Heart right ventricle (tissue), 16 donors: Measurements from ENCODE around the gene STMN3. TPM values are rescaled to one million over a fixed set of nuclear protein-coding genes. Genes with fewer than 3 reads are reported as not detected.
A peak's percentile ranks its signal among the peaks of the same experiment; 100 is the strongest.

ENCODE experiments used
- ATAC-seq, 8 donors: fragments of 200-7000 bp; cut with Tn5 transposase; one replicate each; pipeline ENCODE4 v1.9.1; 2020; ENCODE audit warnings: mild to moderate bottlenecking in 8 of 8, moderate library complexity in 8 of 8, moderate number of reproducible peaks in 1 of 8
- DNase-seq, 2 donors: peaks; one replicate each; pipeline ENCODE4 v3.0.0-alpha.2; 2020
- H3K27ac ChIP-seq, 10 donors: fragments of 200-600 bp; sonication (generic) in 2 of 10; one replicate each; pipeline versions ENCODE4 v1.5.0 to v1.8.0; 2020 to 2022; ENCODE audit warnings: mild to moderate bottlenecking in 3 of 10
- H3K27me3 ChIP-seq, 7 donors: fragments of 200-600 bp; one replicate each; pipeline ENCODE4 v1.8.0; 2021 to 2022; ENCODE audit warnings: mild to moderate bottlenecking in 2 of 7
- H3K36me3 ChIP-seq, 9 donors: fragments of 200-600 bp; sonication (generic) in 1 of 9; one replicate each; pipeline versions ENCODE4 v1.5.0 to v1.8.0; 2020 to 2022; ENCODE audit warnings: mild to moderate bottlenecking in 2 of 9
- H3K4me1 ChIP-seq, 9 donors: fragments of 200-600 bp; sonication (generic) in 1 of 9; one replicate each; pipeline versions ENCODE4 v1.5.0 to v1.8.0; 2020 to 2022; ENCODE audit warnings: mild to moderate bottlenecking in 4 of 9
- H3K4me3 ChIP-seq, 10 donors: fragments of 200-600 bp; sonication (generic) in 2 of 10; one replicate each; pipeline versions ENCODE4 v1.5.0 to v1.8.0; 2020 to 2022; ENCODE audit warnings: mild to moderate bottlenecking in 7 of 10, moderate library complexity in 2 of 10
- H3K9me3 ChIP-seq, 11 donors: fragments of 200-600 bp in 10 of 11; sonication (generic) in 2 of 11; one replicate each; pipeline versions ENCODE4 v1.5.0 to v1.8.0; 2013 to 2022; ENCODE audit warnings: mild to moderate bottlenecking in 2 of 11, control low read depth in 1 of 11, moderate library complexity in 1 of 11
- CTCF ChIP-seq, 9 donors: fragments of 200-600 bp; sonication (generic) in 2 of 9; IDR thresholded peaks; one replicate each; pipeline versions ENCODE4 v1.5.0 to v1.8.0; 2021 to 2022; ENCODE audit warnings: antibody characterized with exemption in 9 of 9, mild to moderate bottlenecking in 5 of 9, moderate library complexity in 1 of 9
- WGBS, 2 donors: extraction: QIAGEN DNeasy Blood & Tissue Kit; methylation state at CpG; one replicate each; pipeline ENCODE4 v1.1.7; 2013; ENCODE audit warnings: inconsistent platforms in 1 of 2; 5-methylcytosine and 5-hydroxymethylcytosine counted together
- intact Hi-C, 10 donors: fragments of 100-400 bp; cut with DNase I; formaldehyde crosslinking; loops; one replicate each; pipeline versions ENCODE4 v1.11.1 to v1.14.2; 2022
- polyA plus RNA-seq, 2 donors: library from polyadenylated mRNA; stranded (reverse); fragments of 200-250 nt; gene quantifications; one replicate each; pipeline ENCODE4 v1.2.3, GENCODE V29; 2013
- total RNA-seq, 10 donors: library from RNA; stranded (reverse); fragmentation: NEBNext Ultra II Directional in 3 of 10; extraction: Animal tissue kit (Norgen Biotek cat#: 25700) in 3 of 10; gene quantifications; one replicate each; pipeline versions ENCODE4 v1.2.1 to v1.2.4, GENCODE V29; 2021 to 2023
- donor health status: Arrhythmogenic right ventricular cardiomyopathy.
- donor health status: ischemic (EF 13 %, LVEDD 7.1; RV severe dilation, severe dysfunction).
- donor health status: healthy with polysubstance abuse.
- donor health status: DM: no; HTN: yes; CAD: no.
- donor health status: DM: no; HTN: no; CAD: no.
- donor health status: ischemic (EF 25% LVEDD 6.9; RV normal size, moderate dysfunction).
- donor health status: ischemic (EF 25% LVEDD 5.7; RV mildly dilated, moderate dysfunction).
- donor health status: healthy.
- donor health status: DM: yes; HTN: yes; CAD: no.
- donor health status: Ischemic cardiomyopathy.
- donor health status: ischemic (EF 35%, LVEDD 5.7; RV mildly dilated, moderate dysfunction).
- donor health status: nonischemic (EF 11% LVEDD 7.7; RV severe dilation, severe dysfunction).
- donor health status: DM: yes; HTN: yes; CAD: no.
- donor health status: PGD.
- donor health status: ischemic (EF 29% LVEDD 5.4; RV normal size, mild dysfunction).
- donor health status: nonischemic (EF 23%, LVEDD 6.1; RV moderate dilation, normal function).

Gene STMN3
- total and polyA plus RNA-seq, 12 donors = 1.7 to 9.9 (median 3.9) TPM

- WGBS, 2 donors = 59 to 68% methylated on average over 25 of the region's 25 CpGs
- no peak overlapping the region for H3K4me3 ChIP-seq
- intact Hi-C loops = no loop called here
- H3K27me3 ChIP-seq = no peaks in the 10 kb centered on the region
- peaks cover 0 to 55% (median 5%) of the 10 kb centered on the region in 9 donors for H3K36me3 ChIP-seq
- TF ChIP-seq CTCF (IDR thresholded peaks at IDR 0.05) = peak in 1 of 9 donors; percentile 7
- peak; percentile 36 to 82 (median 56) for ATAC-seq
- H3K27ac ChIP-seq = peak overlapping the region in 9 of 10 donors; percentile 68 to 93 (median 77)
- no peaks in the 10 kb centered on the region for H3K9me3 ChIP-seq
- peaks cover 22 to 64% (median 53%) of the 10 kb centered on the region in 9 donors for H3K4me1 ChIP-seq
- DNase-seq = peak; percentile 73 to 80
These were observed 42.4 kb upstream of the STMN3 start for GRCh38 chr20:63695424-63696305.

DNA sequence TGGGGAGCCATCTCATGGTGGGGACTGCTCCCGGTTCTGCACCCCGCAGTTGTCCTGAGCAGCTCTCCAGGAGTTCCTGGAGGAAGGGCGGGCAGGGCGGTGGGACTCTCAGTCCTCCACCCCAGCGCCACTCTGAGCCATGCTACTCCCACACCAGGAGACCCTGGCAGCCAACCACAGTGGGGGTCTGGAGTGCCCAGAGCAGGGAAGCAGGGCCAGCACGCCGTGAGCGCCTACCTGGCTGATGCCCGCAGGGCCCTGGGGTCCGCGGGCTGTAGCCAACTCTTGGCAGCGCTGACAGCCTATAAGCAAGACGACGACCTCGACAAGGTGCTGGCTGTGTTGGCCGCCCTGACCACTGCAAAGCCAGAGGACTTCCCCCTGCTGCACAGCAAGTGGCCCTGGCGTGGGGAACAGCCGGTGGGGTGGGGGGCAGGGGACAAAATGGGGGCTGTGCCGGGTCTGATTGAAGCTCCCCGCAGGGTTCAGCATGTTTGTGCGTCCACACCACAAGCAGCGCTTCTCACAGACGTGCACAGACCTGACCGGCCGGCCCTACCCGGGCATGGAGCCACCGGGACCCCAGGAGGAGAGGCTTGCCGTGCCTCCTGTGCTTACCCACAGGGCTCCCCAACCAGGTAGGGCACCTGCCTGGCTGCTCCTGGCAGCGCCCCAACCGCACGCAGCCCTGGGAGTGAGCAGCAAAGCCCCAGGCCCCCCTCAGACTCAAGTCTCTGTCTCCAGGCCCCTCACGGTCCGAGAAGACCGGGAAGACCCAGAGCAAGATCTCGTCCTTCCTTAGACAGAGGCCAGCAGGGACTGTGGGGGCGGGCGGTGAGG, 41.6 kb upstream of the STMN3 start:
- H3K9me3 ChIP-seq = no peaks in the 10 kb centered on the region
- peaks cover 22 to 61% (median 51%) of the 10 kb centered on the region in 9 donors for H3K4me1 ChIP-seq
- no peak overlapping the region for H3K4me3 ChIP-seq
- H3K27ac ChIP-seq = peak overlapping the region in 6 of 10 donors; percentile 15 to 93 (median 74)
- 87 to 89% methylated on average over 37 of the region's 37 CpGs for WGBS, 2 donors
- intact Hi-C loops = no loop called here
- DNase-seq (peak in 1 of 2 donors; percentile 21), ATAC-seq (no peak)
- peaks cover 0 to 47% (median 5%) of the 10 kb centered on the region in 9 donors for H3K36me3 ChIP-seq
- TF ChIP-seq CTCF (IDR thresholded peaks at IDR 0.05) = no peak
- H3K27me3 ChIP-seq = no peaks in the 10 kb centered on the region

DNA sequence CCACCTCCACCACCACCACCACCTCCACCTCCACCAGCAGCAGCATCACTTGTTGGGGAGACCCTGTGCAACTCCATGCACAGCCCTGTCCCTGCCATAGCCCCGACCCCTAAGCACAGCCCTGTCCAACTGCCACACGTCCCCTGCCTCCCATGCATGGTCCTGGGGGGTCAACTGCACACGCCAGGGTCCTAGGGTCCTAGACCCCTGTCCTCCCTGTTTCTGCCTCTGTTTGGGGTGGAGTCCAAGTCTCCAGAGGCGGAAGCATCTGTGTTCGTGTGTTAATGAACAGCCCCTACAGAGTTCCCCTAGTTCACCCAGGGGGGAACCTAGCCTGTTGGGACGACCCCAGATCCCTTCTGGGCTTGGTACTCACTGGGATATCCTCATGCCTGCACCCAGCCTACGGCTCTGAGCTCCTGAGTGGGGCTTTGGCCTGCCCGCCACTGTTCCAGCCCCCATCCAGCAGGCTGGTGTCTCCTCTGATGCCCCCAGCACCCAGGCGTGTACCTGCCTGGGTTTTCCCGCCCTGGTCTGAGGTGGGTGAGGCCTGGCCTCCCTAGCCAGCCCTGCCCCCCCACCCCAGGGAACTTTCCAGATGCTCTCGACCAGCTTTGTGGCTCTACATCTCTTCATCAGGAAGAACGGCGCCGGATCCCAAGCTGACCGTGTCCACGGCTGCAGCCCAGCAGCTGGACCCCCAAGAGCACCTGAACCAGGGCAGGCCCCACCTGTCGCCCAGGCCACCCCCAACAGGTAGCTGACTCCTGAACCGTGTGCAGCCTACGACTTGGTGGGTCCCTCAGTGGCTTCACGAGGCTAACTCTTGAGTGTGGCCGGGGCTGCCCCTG, 40.7 kb upstream of the STMN3 start:
- 90 to 96% methylated on average over 21 of the region's 21 CpGs for WGBS, 2 donors
- Histone ChIP-seq H3K4me3 (no peak overlapping the region), H3K4me1 (peaks cover 16 to 56% (median 46%) of the 10 kb centered on the region in 9 donors), H3K36me3 (peaks cover 0 to 40% (median 5%) of the 10 kb centered on the region in 9 donors), H3K27me3 (no peaks in the 10 kb centered on the region), H3K9me3 (no peaks in the 10 kb centered on the region), H3K27ac (peak overlapping the region in 1 of 10 donors; percentile 10)
- peak in 1 of 2 donors; percentile 11 for DNase-seq
- intact Hi-C loops = no loop called here
- no peak for TF ChIP-seq CTCF (IDR thresholded peaks at IDR 0.05)
- no peak for ATAC-seq
